ENCODE measurements around the gene RUNX1.
"Not testable (repeated sequence)": the region's sequence is repeated elsewhere in the genome, so short reads cannot be mapped to it uniquely, and the experiment has no call there.

The RUNX1 gene

DNA sequence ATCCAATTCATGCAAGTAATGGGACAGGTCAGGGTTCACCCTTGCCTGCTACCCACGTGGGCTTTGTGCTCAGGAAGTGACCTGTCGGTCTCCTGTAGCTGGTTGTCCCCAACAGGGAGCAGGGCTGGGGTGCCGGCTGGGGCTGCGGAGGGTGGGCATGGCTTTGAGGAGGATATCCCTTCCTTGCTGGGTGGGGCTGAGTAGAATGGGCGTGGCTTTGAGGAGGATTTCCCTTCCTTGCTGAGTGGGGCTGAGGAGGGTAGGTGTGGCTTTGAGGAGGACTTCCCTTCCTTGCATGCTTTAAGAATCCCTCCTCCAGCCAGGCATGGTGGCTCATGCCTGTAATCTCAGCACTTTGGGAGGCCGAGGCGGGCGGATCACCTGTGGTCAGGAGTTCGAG lies 229.1 kb downstream of the RUNX1 start:
- DNase-seq: no peak

DNA sequence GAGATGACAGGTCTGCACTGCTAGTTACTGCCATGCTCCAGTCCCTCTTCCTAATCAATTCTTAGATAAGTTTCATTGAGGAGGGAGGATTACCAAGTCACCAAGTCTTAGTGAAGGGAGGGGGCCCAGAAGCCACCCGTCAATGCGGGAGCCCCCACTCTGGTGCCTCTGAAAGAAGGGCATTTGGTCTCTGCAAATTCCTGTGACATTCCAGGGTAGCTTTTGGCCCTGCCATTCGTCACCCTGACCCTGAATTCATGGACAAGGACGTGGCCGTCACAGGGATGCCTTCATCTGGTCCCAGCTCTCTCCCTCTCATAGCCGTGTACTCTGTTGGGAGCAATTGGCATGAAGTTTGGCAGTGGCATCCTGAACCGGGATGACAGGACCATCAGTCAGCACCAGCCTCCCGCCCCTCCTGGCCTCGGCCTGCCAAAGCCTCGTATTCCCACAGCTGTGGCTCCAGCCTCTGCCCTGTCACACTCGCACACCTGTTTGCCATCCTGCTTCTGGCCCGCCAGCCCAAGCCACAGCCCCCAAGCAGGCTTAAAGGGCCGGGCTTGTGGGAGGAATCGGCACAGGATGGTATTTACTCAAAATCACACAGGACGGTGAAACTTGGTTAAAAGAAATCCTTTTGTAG lies 229.6 kb downstream of the RUNX1 start:
- no peak for DNase-seq

DNA sequence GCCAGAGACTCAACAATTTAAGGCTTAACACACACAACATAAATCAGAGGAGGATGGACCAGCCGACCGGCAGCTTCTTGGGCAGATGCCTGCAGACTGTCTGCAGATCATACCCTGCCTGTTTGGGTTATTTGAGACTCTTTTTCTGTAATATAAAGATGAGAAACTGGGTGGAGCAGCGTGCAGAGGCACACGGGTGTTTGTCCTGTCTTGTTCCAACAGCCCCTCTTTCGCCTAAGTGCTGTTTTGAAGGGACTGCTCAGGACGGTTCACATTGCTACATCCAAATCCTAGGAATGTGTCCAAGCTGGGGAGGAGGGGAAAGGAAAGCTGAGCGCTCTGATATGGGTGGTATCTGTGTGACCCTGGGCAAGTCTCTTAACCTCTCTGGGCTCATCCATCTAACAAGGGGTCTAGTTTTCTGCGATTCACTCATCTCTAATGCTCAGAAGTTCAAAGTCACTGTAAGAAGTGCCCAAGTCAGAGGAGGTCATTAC lies 230.4 kb downstream of the RUNX1 start:
- no peak for DNase-seq

DNA sequence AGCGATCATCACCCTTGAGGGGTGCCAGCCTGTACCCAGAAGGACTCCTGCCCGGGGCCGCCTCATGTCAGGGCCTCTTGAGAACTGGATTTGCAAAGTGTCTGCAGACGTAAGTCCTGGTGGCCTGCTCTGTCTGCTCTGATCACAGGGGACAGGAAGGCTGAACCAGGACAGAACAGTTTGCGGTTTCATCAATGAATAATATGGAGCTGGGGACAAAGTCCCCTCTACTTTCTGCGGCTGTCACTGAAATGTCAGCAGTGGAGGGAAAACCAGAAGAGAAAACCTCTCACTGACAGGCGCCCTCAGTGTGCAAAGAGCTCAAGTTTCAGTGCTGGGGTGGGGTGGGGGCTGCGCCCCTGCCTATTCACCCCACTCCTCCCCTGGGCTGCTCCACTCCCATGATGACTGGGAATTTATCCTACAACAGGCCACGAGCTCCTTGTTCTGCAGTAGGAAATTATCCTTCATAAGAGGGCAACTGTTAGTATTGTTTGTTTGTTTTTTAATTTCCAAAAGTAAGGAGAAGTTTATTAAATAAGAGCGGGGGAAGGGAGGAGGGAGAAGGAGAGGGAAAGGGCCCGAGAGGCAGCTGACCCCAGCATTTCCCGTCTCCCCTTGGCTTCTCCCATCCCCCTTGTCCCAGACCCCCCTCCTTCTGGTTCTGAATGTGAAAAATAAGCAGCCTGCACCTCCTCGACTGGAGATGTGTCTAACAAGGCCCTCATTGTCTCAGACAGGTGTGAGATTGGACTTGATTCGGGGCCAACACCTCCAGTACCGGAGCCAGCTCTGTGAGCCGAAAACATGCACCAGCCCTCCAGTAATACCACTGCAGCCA lies 231.1 kb downstream of the RUNX1 start:
- DNase-seq: no peak

DNA sequence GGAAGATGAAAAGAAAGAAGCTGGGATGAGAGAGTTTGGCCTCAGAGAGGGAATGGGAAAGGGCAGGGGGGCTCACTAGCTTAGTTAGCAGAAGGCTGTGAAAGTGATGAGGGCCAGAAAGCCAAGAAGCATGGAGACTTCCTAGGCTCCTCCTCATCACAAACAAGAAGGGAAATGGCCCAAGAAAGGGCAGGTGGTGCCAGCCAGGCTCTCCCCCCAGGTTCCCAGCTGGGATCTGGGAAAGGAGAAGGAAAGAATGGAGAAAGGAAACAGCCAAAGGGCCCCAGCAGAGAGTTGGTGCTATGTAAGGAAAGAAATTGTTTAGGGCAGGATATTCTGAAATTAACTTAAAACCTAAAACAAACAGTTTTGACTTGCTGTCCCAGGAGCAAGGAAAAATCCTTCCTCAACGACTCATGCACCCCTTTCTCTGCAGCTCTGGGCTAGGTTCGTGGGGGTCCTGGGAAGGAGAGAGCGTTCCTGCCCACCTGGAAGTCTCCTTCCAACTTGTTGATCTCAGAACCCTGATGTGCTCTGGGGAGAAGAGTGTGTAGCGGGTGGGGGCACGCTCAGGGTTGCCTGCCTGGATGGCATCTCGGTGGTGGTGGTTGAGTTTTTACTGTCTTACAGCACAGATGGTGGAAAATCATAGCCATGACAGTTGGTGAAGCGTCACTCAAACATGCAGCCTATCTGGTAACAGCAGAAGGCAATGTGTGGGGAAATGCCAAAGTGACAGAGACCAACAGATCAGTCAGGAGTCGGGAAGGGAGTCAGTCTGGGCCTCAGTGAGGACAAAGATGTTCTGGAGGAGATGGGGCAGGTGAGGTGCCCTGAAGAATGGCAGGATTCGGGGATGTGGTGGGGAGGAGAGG lies 233.0 kb downstream of the RUNX1 start:
- no peak for DNase-seq

DNA sequence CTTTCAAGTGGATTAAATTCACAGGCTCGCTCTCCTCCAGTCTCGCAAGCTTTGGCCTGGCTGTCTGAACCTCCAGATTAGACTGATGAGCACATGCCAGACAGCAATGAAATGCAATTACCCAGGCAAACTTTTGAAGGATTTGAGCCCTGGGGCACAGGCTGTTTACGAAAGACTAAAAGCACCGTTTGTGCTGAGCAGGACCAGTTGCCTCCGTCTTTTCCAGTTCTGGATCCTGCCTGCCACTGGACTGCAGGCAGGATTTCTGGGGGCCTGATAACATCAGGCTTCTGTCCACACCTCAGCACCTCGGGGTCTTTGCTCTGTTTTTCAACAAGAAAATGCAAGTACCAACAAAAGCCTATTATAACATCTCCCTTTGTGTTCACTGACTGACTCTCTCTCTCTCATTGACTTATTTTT lies 234.6 kb downstream of the RUNX1 start:
- no peak for DNase-seq

DNA sequence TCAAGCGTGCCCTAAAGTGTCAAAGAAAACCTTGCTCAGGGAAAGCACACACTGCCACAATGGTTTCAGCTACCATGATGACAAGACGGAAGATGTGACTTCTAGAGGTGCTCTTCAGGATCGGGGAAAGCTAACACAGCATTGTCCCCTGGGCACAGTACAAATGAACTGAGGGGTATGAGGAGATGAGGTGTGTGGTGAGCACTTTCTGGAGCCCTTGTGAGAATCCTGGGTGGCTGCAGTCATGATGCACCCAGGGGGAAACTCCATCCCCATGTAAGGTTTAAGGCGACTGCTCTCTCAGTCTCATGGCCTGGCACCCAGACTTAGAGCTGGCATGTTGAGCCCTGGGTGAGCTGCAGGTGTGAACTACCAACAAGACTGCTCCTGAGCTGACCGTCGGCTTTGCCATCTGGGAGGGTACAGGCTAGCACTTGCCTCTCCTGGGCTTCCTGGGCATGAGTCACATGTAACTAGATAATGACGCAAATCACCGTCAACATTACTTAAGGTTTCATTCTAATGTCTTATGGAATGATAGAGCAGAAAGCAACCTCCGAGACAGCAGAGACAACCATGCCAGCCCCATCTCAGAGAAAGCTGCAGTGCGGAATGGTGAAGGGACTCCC lies 235.7 kb downstream of the RUNX1 start:
- no peak for DNase-seq

GRCh38 chr21:34812504-34813265 lies 236.4 kb downstream of the RUNX1 start:
- no peak for DNase-seq

GRCh38 chr21:34811368-34811767 lies 237.7 kb downstream of the RUNX1 start:
- no peak for DNase-seq

DNA sequence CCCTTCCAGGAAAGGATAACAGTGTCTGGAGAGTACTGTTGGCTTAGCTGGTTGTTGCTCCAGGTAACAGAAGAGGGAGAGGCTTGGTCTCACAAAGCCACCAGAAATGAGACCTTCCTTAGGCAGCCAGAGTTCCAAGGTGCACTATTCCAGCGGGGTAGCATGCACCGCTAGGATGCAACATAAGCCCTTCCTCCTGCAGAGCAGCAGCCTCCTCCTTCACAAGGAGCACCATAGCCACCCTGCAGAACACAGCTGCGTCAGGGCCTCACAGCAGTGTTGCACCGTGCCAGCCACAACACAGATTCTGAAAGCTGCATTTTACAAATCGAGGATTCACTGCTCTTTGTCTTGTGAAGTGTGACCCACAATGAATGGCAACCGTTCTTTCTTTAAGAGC lies 238.3 kb downstream of the RUNX1 start:
- DNase-seq: no peak

- no peak for DNase-seq
Measured at GRCh38 chr21:34809822-34810221, 239.3 kb downstream of the RUNX1 start.

DNA sequence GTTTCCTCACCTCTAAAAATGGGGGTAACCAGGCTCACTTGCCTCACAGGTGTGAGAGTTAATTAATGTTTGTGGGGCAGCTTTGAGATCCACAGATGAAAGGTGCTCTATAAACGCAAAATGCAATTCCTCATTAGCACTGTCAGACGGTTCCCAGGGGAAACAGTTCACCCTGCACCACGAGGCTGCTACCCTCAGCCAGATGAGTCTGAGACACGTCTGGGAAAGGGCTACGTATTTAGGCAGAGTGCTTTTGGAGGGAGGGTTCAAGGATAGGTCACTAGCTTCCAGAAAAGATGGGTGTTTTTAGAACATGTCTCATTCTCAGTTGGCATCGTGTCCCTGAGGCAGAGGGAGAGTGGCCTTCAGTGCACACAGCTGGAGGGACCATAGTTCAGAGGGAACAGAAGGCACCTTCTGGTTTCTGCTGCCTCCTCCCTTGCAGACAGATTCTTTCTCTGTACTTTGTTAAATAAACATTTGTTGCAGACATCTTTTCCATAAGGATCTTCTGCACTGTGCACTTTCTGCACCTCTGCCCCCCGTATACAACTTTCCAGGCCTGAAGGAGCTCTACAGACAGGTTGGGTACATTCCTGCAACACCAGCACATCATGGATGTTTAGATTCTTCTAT lies 240.4 kb downstream of the RUNX1 start:
- no peak for DNase-seq

DNA sequence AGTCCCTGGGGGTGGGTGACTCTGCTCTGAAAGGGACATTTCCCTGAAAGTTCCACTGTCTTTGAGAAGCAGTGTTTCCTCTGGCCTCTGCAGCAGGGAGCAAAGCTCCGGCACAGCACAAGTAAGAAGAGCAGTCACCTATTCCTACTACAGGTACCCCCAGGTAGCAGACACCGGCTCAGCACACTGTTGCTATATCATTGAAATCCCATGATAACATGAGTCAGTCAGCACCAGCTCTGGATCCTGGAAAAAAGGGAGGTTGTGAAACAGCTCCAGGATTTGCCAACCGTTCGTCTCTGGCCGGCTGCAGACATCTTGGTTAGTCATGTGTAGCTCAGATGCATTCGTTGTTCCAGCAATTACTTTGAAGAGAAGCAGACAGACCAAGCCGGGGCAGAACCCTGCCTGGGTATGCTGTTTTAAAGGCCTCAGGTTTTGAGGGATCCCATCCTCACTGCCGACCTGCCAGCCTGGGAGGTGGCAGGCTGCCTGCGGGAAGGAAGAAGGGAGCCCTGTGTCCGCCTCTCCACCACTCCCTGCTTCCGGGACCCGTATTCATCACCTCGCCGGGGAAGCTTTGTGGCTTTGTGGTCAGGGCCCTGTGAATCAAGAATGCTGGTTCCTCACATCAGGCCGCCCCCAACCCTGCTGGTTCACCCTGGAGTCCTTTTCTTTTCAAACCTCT lies 241.1 kb downstream of the RUNX1 start:
- DNase-seq: peak; percentile 48

- peak; percentile 55 for DNase-seq
Measured at GRCh38 chr21:34807146-34807880, 241.8 kb downstream of the RUNX1 start.

- no peak for DNase-seq
Measured at GRCh38 chr21:34806423-34806822, 242.7 kb downstream of the RUNX1 start.

DNA sequence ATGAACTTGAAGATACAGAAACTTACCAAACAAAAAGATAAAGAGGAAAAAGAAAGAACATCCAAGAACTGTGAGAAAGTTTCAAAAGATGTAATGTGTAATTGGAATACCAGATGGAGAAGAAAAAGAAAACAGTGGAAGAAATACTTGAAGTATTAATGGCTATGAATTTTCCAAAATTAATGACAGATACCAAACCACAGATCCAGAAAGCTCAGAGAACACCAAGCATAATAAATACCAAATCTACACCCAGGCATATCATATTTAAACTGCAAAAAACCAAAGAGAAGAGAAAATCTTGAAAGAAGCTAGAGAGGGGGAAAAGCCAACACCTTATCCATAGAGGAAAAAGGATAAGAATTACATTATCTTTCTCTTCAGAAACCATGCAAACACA lies 243.9 kb downstream of the RUNX1 start:
- no peak for DNase-seq

GRCh38 chr21:34804584-34804983 lies 244.5 kb downstream of the RUNX1 start:
- DNase-seq: not testable (repeated sequence)

DNA sequence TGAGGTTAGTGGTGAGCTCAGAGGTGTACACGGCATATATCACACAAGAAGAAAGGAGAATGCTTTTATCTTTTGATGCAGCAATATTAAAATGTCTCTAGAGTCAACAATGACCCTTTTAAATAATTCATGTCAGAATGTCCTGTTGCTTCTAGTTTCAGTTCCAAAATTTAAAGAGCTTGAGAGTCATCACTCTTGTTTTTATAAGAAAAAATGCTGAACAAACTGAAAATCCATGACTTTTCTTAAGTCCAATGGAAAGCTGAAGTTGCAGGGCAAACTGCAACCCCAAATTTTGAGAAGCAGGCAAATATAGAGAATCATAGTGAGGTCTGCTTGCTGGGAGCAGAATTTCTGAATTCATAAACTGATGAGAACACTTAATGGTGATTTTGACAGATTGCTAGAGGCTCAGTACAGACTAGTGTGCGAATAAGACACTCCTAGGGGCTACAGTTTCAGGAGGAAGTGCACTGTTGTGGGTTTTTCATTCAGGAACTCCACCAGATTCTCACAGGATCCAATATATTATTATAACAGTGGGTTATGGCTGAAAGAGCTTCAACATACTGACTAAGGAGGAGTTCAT lies 245.2 kb downstream of the RUNX1 start:
- no peak for DNase-seq

GRCh38 chr21:34802180-34802899 lies 246.8 kb downstream of the RUNX1 start:
- no peak for DNase-seq

Measured in CD4-positive, alpha-beta T cell treated with Interferon gamma for 1 hour (primary cell).